NB4 (cell line): Measurements from ENCODE around the gene KCNIP4.

ENCODE experiments used
- DNase-seq: peaks from one replicate; pipeline ENCODE4 v3.0.0; 2010; ENCODE audit warnings: low read depth
- H3K4me3 ChIP-seq: one replicate; pipeline ENCODE4 v1.5.1; 2011; ENCODE audit warnings: mild to moderate bottlenecking, low read depth, low read length, moderate library complexity
- MYC ChIP-seq: IDR thresholded peaks from 2 replicates; pipeline ENCODE4 v1.6.1; 2011; ENCODE audit warnings: low read depth, low read length
- POLR2A ChIP-seq: IDR thresholded peaks from 2 replicates; pipeline ENCODE4 v1.6.1; 2011; ENCODE audit warnings: mild to moderate bottlenecking; ENCODE audit not compliant: insufficient read length; ENCODE audit errors: extremely low read depth
- TF ChIP-seq, protein P1 (sequence below): IDR thresholded peaks from one replicate; pipeline ENCODE4 v1.5.1; 2012; ENCODE audit warnings: low read depth, low read length
- TF ChIP-seq, protein P2 (sequence below): IDR thresholded peaks from 2 replicates; pipeline ENCODE4 v1.6.1; 2011; ENCODE audit warnings: low read depth, low read length

The KCNIP4 gene

DNA sequence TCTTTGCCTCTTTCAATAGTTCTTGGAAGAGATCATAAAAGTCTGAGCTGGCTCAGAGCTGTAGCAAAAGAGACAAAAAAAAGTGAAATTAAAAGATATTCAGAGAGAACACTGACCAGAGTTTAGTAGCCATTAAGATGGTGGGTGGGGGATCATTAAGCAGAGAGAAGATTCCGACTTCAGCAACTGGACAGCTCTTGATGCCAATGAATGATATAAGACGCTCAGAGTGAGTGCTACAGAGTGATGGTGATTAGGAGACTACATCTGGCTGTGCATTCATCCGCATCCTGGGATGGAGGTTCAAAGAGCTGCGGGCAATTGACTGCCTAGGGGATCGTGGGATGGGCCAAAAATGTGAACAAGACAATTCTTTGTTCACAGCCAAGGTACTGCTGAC, 1069.8 kb downstream of the KCNIP4 start:
- TF ChIP-seq MYC = no peak
- TF ChIP-seq, protein P1, sequence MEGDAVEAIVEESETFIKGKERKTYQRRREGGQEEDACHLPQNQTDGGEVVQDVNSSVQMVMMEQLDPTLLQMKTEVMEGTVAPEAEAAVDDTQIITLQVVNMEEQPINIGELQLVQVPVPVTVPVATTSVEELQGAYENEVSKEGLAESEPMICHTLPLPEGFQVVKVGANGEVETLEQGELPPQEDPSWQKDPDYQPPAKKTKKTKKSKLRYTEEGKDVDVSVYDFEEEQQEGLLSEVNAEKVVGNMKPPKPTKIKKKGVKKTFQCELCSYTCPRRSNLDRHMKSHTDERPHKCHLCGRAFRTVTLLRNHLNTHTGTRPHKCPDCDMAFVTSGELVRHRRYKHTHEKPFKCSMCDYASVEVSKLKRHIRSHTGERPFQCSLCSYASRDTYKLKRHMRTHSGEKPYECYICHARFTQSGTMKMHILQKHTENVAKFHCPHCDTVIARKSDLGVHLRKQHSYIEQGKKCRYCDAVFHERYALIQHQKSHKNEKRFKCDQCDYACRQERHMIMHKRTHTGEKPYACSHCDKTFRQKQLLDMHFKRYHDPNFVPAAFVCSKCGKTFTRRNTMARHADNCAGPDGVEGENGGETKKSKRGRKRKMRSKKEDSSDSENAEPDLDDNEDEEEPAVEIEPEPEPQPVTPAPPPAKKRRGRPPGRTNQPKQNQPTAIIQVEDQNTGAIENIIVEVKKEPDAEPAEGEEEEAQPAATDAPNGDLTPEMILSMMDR = no peak
- no peak for DNase-seq
- no peak overlapping the region for H3K4me3 ChIP-seq

DNA sequence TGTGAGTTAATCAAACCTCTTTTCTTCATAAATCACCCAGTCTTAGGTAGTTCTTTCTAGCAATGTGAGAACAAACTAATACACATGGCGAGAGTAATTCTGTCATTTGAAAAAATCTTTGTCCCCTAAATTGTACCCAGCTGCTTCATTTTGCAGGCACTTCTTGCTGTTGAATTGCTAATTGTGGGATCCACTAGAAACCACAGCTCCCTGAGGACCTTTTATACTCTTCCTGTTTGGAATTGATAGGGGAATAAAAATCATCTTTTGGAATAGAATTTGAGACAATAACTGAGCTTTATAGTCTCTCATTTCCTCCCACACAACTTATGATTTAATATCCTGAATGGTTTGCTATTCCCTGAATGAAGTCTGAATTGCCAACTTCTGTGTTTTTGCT, 1078.1 kb downstream of the KCNIP4 start:
- TF ChIP-seq MYC (no peak), POLR2A (no peak)
- TF ChIP-seq, protein P2, sequence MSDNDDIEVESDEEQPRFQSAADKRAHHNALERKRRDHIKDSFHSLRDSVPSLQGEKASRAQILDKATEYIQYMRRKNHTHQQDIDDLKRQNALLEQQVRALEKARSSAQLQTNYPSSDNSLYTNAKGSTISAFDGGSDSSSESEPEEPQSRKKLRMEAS = no peak
- TF ChIP-seq, protein P1 = no peak
- DNase-seq = no peak
- H3K4me3 ChIP-seq = no peak overlapping the region

DNA sequence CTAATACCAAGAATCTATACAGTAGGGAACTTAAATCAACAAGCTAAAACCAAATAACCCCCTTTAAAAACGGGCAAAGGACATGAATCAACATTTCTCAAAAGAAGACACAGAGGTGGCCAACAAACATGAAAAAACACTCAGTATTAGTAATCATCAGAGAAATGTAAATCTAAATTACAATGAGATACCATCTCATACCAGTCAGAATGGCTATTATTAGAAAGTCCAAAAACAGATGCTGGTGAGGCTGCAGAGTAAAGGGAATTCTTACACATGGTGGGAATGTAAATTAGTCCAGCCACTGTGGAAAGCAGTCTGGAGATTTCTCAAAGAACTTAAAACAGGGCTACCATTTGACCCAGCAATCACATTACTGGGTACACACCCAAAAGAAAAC, 1080.5 kb downstream of the KCNIP4 start:
- no peak for DNase-seq
- TF ChIP-seq, protein P1 = no peak
- TF ChIP-seq, protein P2 = no peak
- TF ChIP-seq POLR2A (no peak), MYC (no peak)
- no peak overlapping the region for H3K4me3 ChIP-seq

DNA sequence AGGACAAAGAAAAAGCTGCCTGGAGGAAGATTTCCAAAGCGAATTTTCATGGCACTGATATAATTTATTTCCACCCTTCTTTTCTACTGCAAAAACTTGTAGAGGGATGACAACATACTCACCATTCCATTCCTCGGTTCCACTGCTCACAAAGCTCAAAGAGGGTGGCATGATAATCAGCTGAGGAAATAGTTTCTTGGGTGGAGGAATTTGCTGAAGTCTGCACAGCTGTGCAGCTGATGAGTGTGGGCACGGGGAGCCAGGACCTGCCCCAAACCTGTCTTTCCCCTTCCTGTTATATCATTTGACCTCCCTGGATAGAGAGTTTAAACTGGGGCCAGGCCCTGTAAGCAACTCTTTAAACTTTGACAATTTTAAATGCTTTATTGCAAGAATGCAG, 1087.7 kb downstream of the KCNIP4 start:
- TF ChIP-seq, protein P2 = no peak
- TF ChIP-seq, protein P1 = no peak
- TF ChIP-seq POLR2A = no peak
- TF ChIP-seq MYC = no peak
- DNase-seq = no peak
- no peak overlapping the region for H3K4me3 ChIP-seq

DNA sequence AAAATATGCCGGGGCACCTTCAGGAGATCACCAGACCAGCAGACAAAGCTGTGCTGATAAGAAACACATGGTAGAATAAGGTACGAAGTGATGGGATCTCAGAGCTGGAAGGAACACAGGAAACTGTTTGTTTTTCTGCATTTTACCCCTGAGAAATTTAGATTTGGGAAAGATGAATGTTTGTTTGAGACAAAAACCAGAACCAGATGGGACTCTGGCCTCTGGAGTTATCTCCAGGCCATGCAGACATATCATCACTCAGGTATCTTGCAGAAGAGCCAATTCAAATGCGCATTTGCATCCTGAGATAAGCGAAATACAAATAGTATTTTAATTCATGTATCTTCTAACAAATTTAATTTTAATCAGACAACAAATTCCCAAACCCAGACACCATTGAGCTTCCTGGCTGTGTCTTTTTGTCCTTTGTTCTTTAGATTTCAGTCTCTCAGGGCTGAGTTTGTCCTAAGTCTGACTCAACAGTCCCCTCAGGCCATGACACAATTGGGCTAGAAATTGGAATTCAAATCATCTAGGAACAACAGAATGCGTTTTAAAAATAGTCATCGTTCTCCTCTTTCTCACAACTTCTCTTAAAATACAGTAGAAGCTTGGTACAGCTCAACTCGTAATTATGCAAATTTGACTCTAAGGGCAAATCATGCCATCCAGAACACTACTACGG, 1089.3 kb downstream of the KCNIP4 start:
- DNase-seq = no peak
- H3K4me3 ChIP-seq = no peak overlapping the region
- TF ChIP-seq POLR2A (no peak), MYC (no peak)
- TF ChIP-seq, protein P1 = no peak
- TF ChIP-seq, protein P2 = no peak

DNA sequence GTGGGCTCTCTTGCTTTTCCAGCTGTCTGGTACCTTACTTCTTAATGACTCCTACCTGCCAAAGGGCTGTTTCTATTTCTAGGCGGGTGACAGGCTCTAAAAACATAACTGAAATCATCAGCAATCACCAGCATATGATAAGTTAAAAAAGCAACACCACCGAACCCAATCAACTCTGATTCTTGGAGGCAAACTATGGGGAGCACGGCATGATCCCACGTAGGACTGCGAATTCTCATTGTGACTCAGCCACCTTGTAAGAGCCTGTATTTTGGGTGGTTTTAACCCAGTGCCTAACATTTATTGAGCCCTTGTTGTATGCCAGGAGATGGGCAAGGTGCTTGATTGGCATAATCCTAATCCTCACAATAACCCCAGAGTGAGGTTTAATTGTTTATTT, 1091.5 kb downstream of the KCNIP4 start:
- TF ChIP-seq POLR2A = no peak
- TF ChIP-seq, protein P1 = no peak
- TF ChIP-seq, protein P2 = no peak
- TF ChIP-seq MYC = no peak
- no peak for DNase-seq
- no peak overlapping the region for H3K4me3 ChIP-seq
